NK-92 treated with Interleukin-12 subunit alpha and Interleukin-12 subunit beta, amount 100 ng/mL, for 24 hours (cell line): Measurements from ENCODE around the gene CX3CR1.
"Not testable (repeated sequence)": the region's sequence is repeated elsewhere in the genome, so short reads cannot be mapped to it uniquely, and the experiment has no call there.

Experiments used
- DNase-seq: peaks from one replicate; lab custom pipeline; 2025; lab: John Stamatoyannopoulos, UW

The CX3CR1 gene

GRCh38 chr3:39264053-39264452 is 15.8 kb downstream of the CX3CR1 start:
- DNase-seq: no peak

GRCh38 chr3:39263576-39263975 is 16.3 kb downstream of the CX3CR1 start:
- DNase-seq: no peak

- DNase-seq: no peak
Observed at GRCh38 chr3:39262846-39263245, 17.0 kb downstream of the CX3CR1 start.

- no peak for DNase-seq
Observed at GRCh38 chr3:39261726-39262125, 18.1 kb downstream of the CX3CR1 start.

- no peak for DNase-seq
Observed at GRCh38 chr3:39260957-39261356, 18.9 kb downstream of the CX3CR1 start.

GRCh38 chr3:39260318-39260717 is 19.5 kb downstream of the CX3CR1 start:
- DNase-seq: no peak

GRCh38 chr3:39255503-39256325 is 24.1 kb downstream of the CX3CR1 start:
- no peak for DNase-seq

- no peak for DNase-seq
Observed at GRCh38 chr3:39254806-39255449, 24.9 kb downstream of the CX3CR1 start.

GRCh38 chr3:39251576-39251975 is 28.3 kb downstream of the CX3CR1 start:
- no peak for DNase-seq

- DNase-seq: no peak
Observed at GRCh38 chr3:39250116-39250747, 29.6 kb downstream of the CX3CR1 start.

GRCh38 chr3:39249453-39250115 is 30.3 kb downstream of the CX3CR1 start:
- no peak for DNase-seq

GRCh38 chr3:39241561-39241960 is 38.3 kb downstream of the CX3CR1 start:
- no peak for DNase-seq

GRCh38 chr3:39237027-39237426 is 42.8 kb downstream of the CX3CR1 start:
- DNase-seq: no peak

- DNase-seq: peak; percentile 14
Observed at GRCh38 chr3:39234651-39235050, 45.2 kb downstream of the CX3CR1 start.

- no peak for DNase-seq
Observed at GRCh38 chr3:39232859-39233258, 47.0 kb downstream of the CX3CR1 start.

GRCh38 chr3:39230453-39230852 is 49.4 kb downstream of the CX3CR1 start:
- DNase-seq: no peak

GRCh38 chr3:39228496-39228895 is 51.3 kb downstream of the CX3CR1 start:
- no peak for DNase-seq

- not testable (repeated sequence) for DNase-seq
Observed at GRCh38 chr3:39227596-39227995, 52.2 kb downstream of the CX3CR1 start.

- no peak for DNase-seq
Observed at GRCh38 chr3:39226106-39226741, 53.6 kb downstream of the CX3CR1 start.

GRCh38 chr3:39224288-39224687 is 55.5 kb downstream of the CX3CR1 start:
- no peak for DNase-seq

GRCh38 chr3:39222939-39223338 is 56.9 kb downstream of the CX3CR1 start:
- no peak for DNase-seq

GRCh38 chr3:39222462-39222861 is 57.4 kb downstream of the CX3CR1 start:
- DNase-seq: no peak
